Hepatocyte (in vitro differentiated cells): ENCODE results near the gene SLBP.

Experiments
- EZH2 ChIP-seq: fragments of 200-600 bp; sonication (generic); IDR thresholded peaks from 2 replicates; pipeline ENCODE4 v1.6.1; 2016; ENCODE audit warnings: antibody characterized with exemption, mild to moderate bottlenecking, borderline replicate concordance
- TF ChIP-seq, protein P1 (sequence below): fragments of 200-600 bp; sonication (generic); IDR thresholded peaks from 2 replicates; pipeline ENCODE4 v1.5.1; 2016; ENCODE audit warnings: antibody characterized with exemption, mild to moderate bottlenecking; ENCODE audit not compliant: poor library complexity

GRCh38 chr4:1644891-1645657 lies 67.0 kb downstream of the SLBP start:
- TF ChIP-seq, protein P1, sequence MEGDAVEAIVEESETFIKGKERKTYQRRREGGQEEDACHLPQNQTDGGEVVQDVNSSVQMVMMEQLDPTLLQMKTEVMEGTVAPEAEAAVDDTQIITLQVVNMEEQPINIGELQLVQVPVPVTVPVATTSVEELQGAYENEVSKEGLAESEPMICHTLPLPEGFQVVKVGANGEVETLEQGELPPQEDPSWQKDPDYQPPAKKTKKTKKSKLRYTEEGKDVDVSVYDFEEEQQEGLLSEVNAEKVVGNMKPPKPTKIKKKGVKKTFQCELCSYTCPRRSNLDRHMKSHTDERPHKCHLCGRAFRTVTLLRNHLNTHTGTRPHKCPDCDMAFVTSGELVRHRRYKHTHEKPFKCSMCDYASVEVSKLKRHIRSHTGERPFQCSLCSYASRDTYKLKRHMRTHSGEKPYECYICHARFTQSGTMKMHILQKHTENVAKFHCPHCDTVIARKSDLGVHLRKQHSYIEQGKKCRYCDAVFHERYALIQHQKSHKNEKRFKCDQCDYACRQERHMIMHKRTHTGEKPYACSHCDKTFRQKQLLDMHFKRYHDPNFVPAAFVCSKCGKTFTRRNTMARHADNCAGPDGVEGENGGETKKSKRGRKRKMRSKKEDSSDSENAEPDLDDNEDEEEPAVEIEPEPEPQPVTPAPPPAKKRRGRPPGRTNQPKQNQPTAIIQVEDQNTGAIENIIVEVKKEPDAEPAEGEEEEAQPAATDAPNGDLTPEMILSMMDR, result no peak
- no peak for TF ChIP-seq EZH2
